ENCODE data around the gene DCHS1. TPM values are rescaled to one million over a fixed set of nuclear protein-coding genes. Genes with fewer than 3 reads are reported as not detected.

DCHS1 gene
- total and polyA plus RNA-seq, 2 experiments from 2014 or later = 8.0 to 15.2 TPM

DNA sequence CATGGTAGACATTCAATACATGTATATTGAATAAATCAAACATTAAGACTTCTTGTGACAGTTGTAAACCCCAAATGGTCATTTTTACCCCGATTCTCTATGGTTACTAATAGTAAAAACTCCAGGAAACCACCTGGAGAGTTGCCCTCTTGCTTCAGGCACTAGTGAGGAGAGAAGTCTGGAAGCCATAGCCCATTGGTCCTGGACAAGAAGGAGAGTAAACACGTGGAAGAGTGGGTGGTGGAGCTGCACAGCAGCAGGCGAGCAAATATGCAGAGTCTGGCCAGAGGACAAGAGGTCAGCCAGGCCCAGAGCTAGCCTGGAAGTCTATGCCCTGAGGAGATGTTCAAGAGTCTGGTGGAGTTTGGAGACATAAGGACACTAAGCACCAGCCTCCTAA lies 17.7 kb downstream of the DCHS1 start:
- Histone ChIP-seq H3K4me2 (no peak overlapping the region), H3K36me3 (replicated peaks; ENCODE audit: insufficient read depth, low read depth) (no peaks in the 10 kb centered on the region), H3K4me3 (no peak overlapping the region), H3K27ac (no peak overlapping the region), H3K9me3 (ENCODE audit: low read depth) (no peaks in the 10 kb centered on the region), H3K9me2 (replicated peaks; ENCODE audit: insufficient read depth) (no peaks in the 10 kb centered on the region), H3K27me3 (no peaks in the 10 kb centered on the region), H4K20me1 (ENCODE audit: insufficient read depth, poor library complexity, severe bottlenecking) (peaks cover 3% of the 10 kb centered on the region), H3K4me1 (ENCODE audit: insufficient read depth) (peaks cover 4% of the 10 kb centered on the region), H2AFZ (no peak overlapping the region), H3K79me2 (peaks cover 17% of the 10 kb centered on the region)
- 67% methylated on average over 3 of the region's 3 CpGs for WGBS (ENCODE audit: low lambda C conversion rate, missing lambda C conversion rate)
- TF ChIP-seq EZH2phosphoT487 (IDR thresholded peaks at IDR 0.05; ENCODE audit: low read depth, severe bottlenecking, unreplicated experiment) (no peak), EZH2 (IDR thresholded peaks at IDR 0.05; ENCODE audit: borderline replicate concordance) (no peak)
- TF ChIP-seq, protein P1, sequence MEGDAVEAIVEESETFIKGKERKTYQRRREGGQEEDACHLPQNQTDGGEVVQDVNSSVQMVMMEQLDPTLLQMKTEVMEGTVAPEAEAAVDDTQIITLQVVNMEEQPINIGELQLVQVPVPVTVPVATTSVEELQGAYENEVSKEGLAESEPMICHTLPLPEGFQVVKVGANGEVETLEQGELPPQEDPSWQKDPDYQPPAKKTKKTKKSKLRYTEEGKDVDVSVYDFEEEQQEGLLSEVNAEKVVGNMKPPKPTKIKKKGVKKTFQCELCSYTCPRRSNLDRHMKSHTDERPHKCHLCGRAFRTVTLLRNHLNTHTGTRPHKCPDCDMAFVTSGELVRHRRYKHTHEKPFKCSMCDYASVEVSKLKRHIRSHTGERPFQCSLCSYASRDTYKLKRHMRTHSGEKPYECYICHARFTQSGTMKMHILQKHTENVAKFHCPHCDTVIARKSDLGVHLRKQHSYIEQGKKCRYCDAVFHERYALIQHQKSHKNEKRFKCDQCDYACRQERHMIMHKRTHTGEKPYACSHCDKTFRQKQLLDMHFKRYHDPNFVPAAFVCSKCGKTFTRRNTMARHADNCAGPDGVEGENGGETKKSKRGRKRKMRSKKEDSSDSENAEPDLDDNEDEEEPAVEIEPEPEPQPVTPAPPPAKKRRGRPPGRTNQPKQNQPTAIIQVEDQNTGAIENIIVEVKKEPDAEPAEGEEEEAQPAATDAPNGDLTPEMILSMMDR (IDR thresholded peaks at IDR 0.05; ENCODE audit: poor library complexity) = no peak
- no peak for DNase-seq (ENCODE audit: low spot score)

DNA sequence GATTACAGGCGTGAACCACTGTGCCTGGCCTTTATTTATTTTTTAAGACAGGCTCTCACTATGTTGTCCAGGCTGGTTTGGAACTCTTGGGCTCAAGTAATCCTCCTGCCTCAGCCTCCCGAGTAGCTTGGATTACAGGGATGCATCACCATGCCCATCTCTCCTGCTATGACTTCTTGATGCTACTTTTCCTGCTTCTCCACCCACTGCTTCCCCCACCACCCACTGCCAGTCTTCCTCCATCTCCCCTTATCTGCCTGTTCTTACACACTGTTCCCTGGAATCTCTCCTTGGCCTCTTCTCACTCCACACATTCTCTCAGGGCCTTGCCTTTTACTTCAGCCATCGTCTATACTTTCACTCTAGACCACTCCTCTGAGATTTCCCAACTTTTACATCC lies 19.1 kb downstream of the DCHS1 start:
- Histone ChIP-seq H3K36me3 (replicated peaks; ENCODE audit: insufficient read depth, low read depth) (no peaks in the 10 kb centered on the region), H2AFZ (no peak overlapping the region), H3K9me3 (ENCODE audit: low read depth) (no peaks in the 10 kb centered on the region), H3K4me3 (no peak overlapping the region), H3K79me2 (peaks cover 11% of the 10 kb centered on the region), H3K4me2 (no peak overlapping the region), H4K20me1 (ENCODE audit: insufficient read depth, poor library complexity, severe bottlenecking) (no peaks in the 10 kb centered on the region), H3K27me3 (no peaks in the 10 kb centered on the region), H3K4me1 (ENCODE audit: insufficient read depth) (peaks cover 4% of the 10 kb centered on the region), H3K9me2 (replicated peaks; ENCODE audit: insufficient read depth) (no peaks in the 10 kb centered on the region), H3K27ac (no peak overlapping the region)
- TF ChIP-seq EZH2 (IDR thresholded peaks at IDR 0.05; ENCODE audit: borderline replicate concordance) (no peak), EZH2phosphoT487 (IDR thresholded peaks at IDR 0.05; ENCODE audit: low read depth, severe bottlenecking, unreplicated experiment) (no peak)
- TF ChIP-seq, protein P1 (IDR thresholded peaks at IDR 0.05; ENCODE audit: poor library complexity) = no peak
- DNase-seq (ENCODE audit: low spot score) = no peak
- WGBS (ENCODE audit: low lambda C conversion rate, missing lambda C conversion rate) = 87% methylated on average over 3 of the region's 3 CpGs

DNA sequence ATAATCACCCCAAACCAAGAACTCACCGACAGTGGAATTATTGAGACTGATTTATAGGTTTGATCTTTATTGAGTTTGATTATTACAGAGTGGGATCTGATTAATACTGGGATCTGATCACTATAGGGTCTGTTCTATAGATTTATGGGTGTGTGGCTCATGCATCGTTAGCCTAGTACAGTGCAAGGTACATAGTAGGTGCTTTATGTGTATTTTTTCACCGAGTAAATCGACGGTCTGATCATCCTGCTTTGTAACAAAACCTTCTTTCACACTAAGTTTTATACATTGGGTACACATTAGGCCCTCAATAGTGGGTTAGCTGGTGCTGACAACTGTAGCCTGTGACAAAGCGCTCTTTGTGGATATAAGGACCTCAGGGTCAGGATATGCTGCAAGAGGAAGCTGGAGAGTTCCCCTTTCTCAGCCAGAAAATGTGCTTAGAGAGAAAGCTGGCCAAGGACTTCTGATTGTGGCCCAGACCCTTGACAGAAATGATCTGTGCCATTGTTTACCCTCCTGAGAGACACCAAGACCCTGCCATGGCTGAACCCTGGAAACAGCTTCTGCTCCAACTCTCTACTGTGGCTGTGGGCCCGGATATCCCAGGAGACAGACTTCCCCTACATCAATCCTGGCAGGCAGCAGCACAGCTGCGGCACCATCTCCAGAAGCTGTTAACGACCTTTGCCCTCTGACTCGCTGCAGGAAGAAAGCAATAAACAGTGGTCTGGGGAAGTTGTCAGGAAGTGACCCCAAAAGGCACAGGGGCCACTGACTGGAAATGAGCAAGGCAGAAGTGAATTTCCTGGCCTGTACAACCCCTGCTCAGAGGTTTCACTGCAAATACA lies 20.3 kb downstream of the DCHS1 start:
- Histone ChIP-seq H3K4me1 (ENCODE audit: insufficient read depth) (peaks cover 4% of the 10 kb centered on the region), H3K27me3 (peaks cover 7% of the 10 kb centered on the region), H3K9me2 (replicated peaks; ENCODE audit: insufficient read depth) (no peaks in the 10 kb centered on the region), H3K27ac (peak overlapping the region; percentile 70), H2AFZ (no peak overlapping the region), H3K4me3 (no peak overlapping the region), H4K20me1 (ENCODE audit: insufficient read depth, poor library complexity, severe bottlenecking) (no peaks in the 10 kb centered on the region), H3K4me2 (peak overlapping the region; percentile 23), H3K9me3 (ENCODE audit: low read depth) (no peaks in the 10 kb centered on the region), H3K79me2 (peaks cover 11% of the 10 kb centered on the region), H3K36me3 (replicated peaks; ENCODE audit: insufficient read depth, low read depth) (no peaks in the 10 kb centered on the region)
- WGBS (ENCODE audit: low lambda C conversion rate, missing lambda C conversion rate) = 63% methylated on average over 10 of the region's 10 CpGs
- DNase-seq (ENCODE audit: low spot score) = peak; percentile 51
- TF ChIP-seq, protein P1 (IDR thresholded peaks at IDR 0.05; ENCODE audit: poor library complexity) = no peak
- TF ChIP-seq EZH2phosphoT487 (IDR thresholded peaks at IDR 0.05; ENCODE audit: low read depth, severe bottlenecking, unreplicated experiment) (no peak), EZH2 (IDR thresholded peaks at IDR 0.05; ENCODE audit: borderline replicate concordance) (no peak)

Measured in hepatocyte (in vitro differentiated cells).